Measurements from ENCODE around the gene CFAP97D1. TPM values are rescaled to one million over a fixed set of nuclear protein-coding genes. Genes with fewer than 3 reads are reported as not detected.

The CFAP97D1 gene
- total and polyA plus RNA-seq, 10 of the 15 experiments (the other 5 are each of a cell fraction or from before 2014, with no cell fraction given), result 0.13 TPM; not detected in 9

GRCh38 chr17:43787728-43788127 is 7.5 kb downstream of the CFAP97D1 start:
- H3K79me2 ChIP-seq (ENCODE audit: control insufficient read depth, insufficient read depth, low read length), result no peaks in the 10 kb centered on the region
- RAD21 ChIA-PET (ENCODE audit: unreplicated experiment), result no interaction called here
- no peaks in the 10 kb centered on the region for H3K4me1 ChIP-seq (ENCODE audit: control insufficient read depth, insufficient read depth, low read length)
- TF ChIP-seq CHD2 (IDR thresholded peaks at IDR 0.05; ENCODE audit: borderline replicate concordance, low read depth, low read length) (no peak), SRF (IDR thresholded peaks at IDR 0.05; ENCODE audit: low read depth in 2 of 2, low read length in 2 of 2) (no peak), HDAC6 (IDR thresholded peaks at IDR 0.05; ENCODE audit: unreplicated experiment) (no peak), BRCA1 (IDR thresholded peaks at IDR 0.05; ENCODE audit: low read depth, low read length) (no peak), EP300 (IDR thresholded peaks at IDR 0.05; ENCODE audit: borderline replicate concordance in 1 of 2, control insufficient read depth in 1 of 2, low read depth in 2 of 2, low read length in 2 of 2) (no peak), HDAC2 (IDR thresholded peaks at IDR 0.05) (no peak), ZBTB11 (CRISPR knock-in tag; IDR thresholded peaks at IDR 0.05) (no peak), CREB1 (IDR thresholded peaks at IDR 0.05; ENCODE audit: low read depth) (no peak), MXI1 (IDR thresholded peaks at IDR 0.05; ENCODE audit: low read depth, low read length) (no peak), ZBTB40 (IDR thresholded peaks at IDR 0.05; ENCODE audit: borderline replicate concordance) (no peak), BACH1 (IDR thresholded peaks at IDR 0.05; ENCODE audit: borderline replicate concordance) (no peak), DPF2 (IDR thresholded peaks at IDR 0.05) (no peak), SUPT20H (IDR thresholded peaks at IDR 0.05; ENCODE audit: borderline replicate concordance, control insufficient read depth, low read depth, low read length) (no peak)
- no peak overlapping the region for H2AFZ ChIP-seq (ENCODE audit: control insufficient read depth, low read depth, low read length)
- FAIRE-seq (no peak), DNase-seq (ENCODE audit: low read depth, low spot score) (no peak), ATAC-seq (no peak)
- H3K9ac ChIP-seq (ENCODE audit: control insufficient read depth, insufficient read depth, low read length), result no peak overlapping the region
- CTCF ChIA-PET, result interaction anchor here (0.9 kb wide), 1 partner anchor 22 kb away, joined by 3 read pairs; no protein-coding TSS in a partner anchor
- SMC1A ChIA-PET (ENCODE audit: uncharacterized antibody, unreplicated experiment), result interaction anchor here (0.6 kb wide), 1 partner anchor 13 kb away, joined by 3 read pairs; no protein-coding TSS in a partner anchor
- H3K4me2 ChIP-seq (ENCODE audit: control insufficient read depth, insufficient read depth), result no peak overlapping the region
- H3K36me3 ChIP-seq (ENCODE audit: control insufficient read depth in 2 of 2, insufficient read depth in 2 of 2, low read length in 1 of 2), result no peaks in the 10 kb centered on the region
- no peak overlapping the region for H3K27ac ChIP-seq (ENCODE audit: control insufficient read depth, insufficient read depth)
- no TSS peak for BruUV-seq (replicated peaks)
- no peaks in the 10 kb centered on the region for H4K20me1 ChIP-seq (ENCODE audit: control insufficient read depth, insufficient read depth)
- no peak overlapping the region for H3K4me3 ChIP-seq
- H3K27me3 ChIP-seq (replicated peaks in 1 of 2; ENCODE audit: control insufficient read depth in 2 of 2, insufficient read depth in 2 of 2, low read length in 1 of 2), result peaks cover 0 to 2% of the 10 kb centered on the region in 2 experiments; a peak in 1 of 4 replicates
- WGBS (ENCODE audit: insufficient coverage, insufficient replicate concordance, low lambda C conversion rate, missing lambda C conversion rate), result 23% methylated on average over 2 of the region's 2 CpGs
- no peaks in the 10 kb centered on the region for H3K9me3 ChIP-seq (replicated peaks; ENCODE audit: control insufficient read depth, insufficient read depth, low read length)
- intact Hi-C loops (cut with micrococcal nuclease; ENCODE audit: unreplicated experiment), result no loop called here
- POLR2A ChIA-PET, result no interaction called here
- in situ Hi-C loops (cut with MboI), result no loop called here

Measured in GM12878 (cell line).